GM18909 (cell line): ENCODE results near the gene COPE.

Experiments
- ATAC-seq: cut with Tn5 transposase; IDR thresholded peaks from one replicate; pipeline ENCODE4 v1.9.1; 2021; ENCODE audit warnings: mild to moderate bottlenecking; ENCODE audit not compliant: unreplicated experiment, poor library complexity

COPE gene

DNA sequence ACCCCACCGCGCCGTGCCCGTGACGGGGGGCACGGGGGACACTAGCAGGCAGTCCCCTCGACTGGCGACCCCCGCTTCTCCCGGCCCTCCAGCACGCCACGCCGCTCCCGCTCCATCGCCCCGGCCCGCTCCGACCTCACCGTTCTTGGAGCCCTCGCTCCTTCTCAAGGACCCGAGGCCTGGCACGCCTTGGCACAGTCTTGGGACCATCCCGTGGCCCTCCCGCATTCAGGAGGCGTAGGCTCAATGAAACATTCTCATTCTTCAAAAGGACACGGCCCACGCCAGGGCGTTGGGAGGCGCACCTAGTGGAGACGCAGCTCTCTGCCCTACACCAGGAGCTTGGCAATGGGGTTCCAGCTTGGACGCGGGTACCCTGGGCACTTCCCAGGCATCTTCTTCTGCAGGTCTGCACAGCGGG is 22.8 kb downstream of the COPE start:
- no peak for ATAC-seq

GRCh38 chr19:18895824-18896341 is 23.3 kb downstream of the COPE start, which contains the start of gene CERS1:
Gene CERS1 (minus strand): TSS chr19:18896158. CDS start chr19:18896072, 86 bp downstream.
- no peak for ATAC-seq

GRCh38 chr19:18895038-18895823 is 24.0 kb downstream of the COPE start:
- no peak for ATAC-seq

DNA sequence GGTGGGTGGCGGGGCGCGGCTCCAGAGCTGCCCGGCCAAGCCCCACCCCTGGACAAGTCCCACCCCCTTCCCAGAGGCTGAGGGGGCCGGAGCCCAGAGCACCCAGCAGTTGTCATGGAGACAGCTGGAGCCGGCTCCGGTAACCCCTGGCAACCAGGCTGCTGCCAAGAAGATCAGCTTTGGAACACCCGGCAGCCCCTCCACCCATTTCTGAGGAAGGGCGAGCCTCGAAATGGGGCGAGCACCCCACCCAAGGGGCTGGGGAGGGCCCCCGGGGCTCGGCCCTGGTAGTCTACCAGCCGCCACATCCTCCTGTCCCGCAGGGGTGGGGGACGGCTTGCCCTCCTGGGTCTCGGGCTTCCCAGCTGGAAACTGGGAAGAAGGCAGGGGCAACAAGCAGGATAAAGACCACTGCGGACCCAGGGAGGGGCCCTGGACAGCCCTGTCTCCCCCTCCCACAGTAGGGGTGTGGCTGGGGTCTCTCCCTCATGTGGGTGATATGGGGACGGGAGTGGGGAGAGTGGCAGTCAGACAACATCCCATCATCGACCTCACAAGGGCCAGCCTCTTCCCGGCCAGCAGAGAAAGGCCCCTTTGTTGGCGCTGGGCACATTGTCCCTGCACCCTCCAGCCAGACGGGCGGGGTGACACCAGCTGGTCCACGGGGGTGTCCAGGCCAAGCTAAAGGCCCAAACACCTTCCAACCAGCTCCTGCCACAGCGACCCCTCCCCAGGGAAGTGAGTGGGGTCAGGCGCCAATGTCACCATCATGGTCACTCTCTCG is 24.7 kb downstream of the COPE start:
- no peak for ATAC-seq

GRCh38 chr19:18893587-18894253 is 25.5 kb downstream of the COPE start:
- ATAC-seq: no peak

DNA sequence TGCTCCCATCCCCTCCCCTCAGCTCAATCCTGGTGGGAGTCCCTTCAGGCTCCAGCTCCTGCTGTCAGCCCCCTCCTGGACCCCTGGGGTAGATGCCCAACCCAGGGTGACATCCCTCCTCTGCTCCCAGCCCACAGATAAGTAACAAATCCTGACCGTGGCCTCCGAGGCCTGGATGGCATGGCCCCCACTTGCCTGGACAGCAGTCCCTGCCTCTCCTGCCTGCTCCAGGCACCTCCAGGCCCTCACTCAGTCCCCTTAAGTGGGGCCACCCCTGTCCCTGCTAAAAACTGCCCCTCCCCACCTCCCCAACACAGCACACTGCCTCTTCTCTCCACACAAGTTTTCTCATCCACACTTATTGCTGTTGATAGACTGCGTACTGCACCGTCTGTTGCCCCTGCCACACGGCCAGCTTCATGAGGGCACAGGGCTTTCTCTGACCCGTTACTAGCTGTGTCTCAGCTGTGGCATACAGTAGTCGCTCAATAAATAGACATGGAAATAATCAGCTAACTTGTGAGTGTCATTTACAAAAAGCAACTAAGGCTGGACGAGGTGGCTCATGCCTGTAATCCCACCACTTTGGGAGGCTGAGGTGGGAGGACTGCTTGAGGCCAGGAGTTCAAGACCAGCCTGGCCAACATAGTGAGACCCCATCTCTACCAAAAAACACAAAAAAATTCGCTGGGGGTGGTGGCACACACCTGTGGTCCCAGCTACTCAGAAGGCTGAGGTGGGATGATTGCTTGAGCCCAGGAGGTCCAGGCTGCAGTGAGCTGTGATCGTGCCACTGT is 29.0 kb downstream of the COPE start:
- no peak for ATAC-seq

DNA sequence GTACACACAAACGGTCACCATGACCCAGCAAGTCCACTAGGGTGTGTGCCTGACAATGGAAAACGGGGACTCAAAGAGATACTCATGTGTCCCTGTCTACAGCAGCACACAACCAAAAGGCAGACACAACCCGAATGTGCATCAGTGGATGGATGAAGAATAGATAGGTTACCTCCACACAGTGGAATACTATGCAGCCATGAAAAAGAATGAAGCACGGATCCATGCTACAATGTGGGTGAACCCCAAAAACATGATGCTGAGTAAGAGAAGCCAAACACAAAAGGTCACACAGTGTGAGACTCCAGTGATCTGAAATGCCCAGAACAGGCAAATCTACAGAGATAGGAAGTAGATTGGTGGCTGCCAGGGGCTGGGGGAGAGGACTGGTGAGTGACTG is 32.2 kb downstream of the COPE start:
- ATAC-seq: no peak

DNA sequence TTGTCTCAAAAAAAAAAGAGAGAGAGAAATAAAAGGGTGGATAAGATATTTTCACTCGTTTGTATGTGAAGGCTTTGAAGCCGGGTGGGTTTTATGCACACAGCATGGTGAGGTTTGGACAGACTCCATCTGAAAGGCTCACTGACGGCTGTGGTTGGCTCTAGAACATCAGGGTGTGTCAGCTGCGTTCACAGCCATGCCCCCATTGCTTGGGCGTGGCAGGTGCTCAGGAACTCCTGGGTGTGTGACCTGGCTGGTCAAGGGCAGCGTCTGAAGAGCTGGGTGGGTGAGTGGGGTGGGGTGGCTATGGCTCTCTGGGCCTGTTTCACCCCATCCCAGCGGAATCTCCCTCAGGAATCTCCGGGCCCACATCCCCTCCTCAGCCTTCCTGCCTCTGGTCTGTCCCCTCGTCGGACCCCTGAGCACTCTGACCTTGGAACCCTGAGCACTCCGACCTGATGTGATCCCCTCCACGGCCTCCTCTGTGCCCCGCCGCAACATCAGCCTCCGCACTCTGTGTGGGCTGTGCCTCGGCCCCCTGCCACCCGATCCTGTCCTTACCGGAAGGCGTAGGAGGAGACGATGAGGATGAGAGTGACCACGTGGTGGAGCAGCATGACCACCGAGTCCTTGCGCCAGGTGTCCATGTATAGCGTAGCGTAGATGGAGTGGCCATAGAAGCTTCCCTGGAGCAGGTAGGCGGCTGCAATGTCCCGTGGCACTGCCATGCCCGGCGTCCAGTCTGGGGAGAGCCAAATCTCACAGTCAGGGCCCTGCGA is 35.5 kb downstream of the COPE start:
- no peak for ATAC-seq

GRCh38 chr19:18881491-18881890 is 37.7 kb downstream of the COPE start:
- no peak for ATAC-seq

DNA sequence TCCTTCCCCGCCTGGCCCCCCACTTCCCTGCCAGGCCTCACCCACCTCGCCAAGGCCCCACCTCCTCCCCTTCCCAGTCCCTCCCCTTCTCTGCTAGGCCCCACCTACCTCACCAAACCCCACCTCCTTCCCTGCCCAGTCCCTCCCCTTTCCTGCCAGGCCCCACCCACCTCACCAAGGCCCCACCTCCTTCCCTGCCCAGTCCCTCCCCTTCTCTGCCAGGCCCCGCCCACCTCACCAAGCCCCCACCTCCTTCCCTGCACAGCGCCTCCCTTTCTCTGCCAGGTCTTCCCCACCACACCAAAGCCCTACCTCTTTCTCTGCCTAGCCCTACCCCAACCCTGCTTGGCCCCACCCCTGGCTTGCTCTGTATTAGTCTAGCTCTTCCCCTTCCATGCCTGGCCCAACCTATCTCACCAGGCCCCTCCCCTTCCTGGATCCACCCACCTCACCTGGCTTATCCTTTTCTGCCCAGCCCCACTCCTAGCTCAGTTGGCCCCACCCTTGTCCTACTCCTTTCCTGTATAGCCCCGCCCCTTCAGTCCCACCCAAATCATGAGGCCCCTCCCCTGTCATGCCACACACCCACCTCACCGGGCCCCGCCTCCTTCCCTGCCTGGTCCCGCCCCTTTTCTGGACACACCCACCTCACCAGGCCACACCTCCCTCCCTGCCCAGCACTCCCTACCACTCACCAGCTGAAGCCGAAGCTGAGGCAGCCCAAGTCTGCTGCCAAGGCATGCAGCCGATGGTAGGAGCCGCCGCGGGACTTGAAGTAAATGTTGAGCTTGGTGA is 39.4 kb downstream of the COPE start:
- no peak for ATAC-seq

DNA sequence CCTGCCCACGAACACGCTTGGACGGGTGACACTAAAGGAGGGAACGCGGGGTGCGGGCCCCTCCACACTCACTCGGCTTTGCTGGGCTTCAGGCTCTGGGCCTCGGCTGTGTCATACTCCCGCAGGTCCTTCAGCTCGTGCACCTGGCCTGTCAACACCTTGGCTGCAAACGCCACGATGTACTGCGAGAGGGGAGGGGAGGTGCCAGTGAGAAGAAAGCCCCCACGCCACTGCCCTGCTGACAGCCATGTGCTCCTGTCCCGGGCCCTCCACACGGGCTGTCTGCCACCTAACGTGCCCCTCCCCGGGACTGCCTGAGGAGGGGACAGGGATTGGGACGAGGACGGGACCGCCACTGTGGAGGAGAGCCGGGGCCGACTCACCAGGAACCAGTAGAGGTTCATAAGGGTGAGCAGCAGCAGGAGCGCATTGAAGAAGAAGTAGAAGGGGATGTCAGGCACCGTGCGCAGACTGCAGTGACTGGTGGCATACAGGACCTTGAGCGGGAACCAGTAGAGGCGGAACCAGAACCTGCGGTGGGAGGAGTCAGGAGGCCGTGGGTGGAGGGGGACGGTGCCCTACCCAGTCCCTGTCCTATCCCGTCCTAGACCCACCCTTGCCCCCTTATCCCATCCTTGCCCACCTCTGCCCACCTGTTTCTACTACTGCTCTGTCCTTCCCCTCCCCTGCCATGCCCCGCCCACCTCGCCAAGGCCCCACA is 40.2 kb downstream of the COPE start:
- no peak for ATAC-seq

DNA sequence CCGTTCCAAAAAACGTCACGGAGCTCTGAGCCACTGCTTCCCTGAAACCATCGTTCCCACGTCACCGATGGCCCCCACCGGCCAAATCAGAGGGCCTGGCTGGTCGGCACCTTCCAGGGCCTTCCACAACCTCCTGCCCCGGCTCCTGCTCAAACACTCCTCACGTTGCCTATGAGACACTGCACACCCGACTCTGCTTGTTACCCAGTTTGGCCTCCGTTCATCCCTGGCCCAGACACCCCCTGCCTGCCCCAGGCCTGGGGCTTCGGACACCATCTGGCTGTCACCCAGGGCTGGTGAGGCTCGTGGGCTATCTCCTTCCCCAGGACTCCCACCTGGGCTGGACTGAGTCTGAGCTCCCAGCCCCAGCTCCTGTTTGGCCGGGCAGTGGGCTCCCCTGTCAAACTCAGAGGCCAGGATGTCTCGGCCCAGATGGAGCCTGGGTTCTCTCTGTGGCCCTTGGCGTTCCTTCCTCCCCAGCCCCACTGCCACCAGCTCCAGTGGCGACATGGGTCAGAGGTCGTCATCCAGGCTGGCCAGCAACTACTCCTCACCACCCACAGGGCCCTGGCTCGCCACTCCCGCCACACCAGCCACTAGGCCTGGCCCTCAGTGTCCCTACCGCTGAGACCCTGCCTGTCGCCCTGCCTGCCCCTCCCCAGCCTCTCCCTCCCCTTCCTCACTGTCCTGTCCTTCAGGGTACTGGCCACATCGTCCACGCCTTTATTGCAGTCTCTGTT is 41.0 kb downstream of the COPE start:
- ATAC-seq: no peak

DNA sequence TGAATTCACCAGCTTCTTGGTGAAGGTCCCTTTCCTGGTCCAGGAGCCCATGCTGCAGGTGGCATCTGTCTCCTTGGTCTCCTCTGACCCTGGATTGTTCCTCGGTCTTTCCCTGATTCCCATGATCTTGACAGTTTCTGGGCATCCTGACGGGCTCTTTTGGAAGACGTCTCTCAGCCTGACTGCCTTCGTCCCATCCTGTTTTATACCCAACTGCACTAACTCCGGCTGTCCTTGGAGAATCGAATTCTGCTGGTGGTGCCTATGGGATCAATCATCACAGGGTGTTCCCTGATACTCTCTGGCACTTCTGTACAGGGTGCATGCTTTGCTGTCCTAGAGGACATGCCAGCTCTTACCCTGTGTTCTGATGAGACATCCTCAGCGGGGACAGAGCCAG is 42.3 kb downstream of the COPE start:
- no peak for ATAC-seq

- no peak for ATAC-seq
These were observed 43.5 kb downstream of the COPE start for GRCh38 chr19:18875726-18876125.

GRCh38 chr19:18871543-18871942 is 47.6 kb downstream of the COPE start:
- no peak for ATAC-seq

DNA sequence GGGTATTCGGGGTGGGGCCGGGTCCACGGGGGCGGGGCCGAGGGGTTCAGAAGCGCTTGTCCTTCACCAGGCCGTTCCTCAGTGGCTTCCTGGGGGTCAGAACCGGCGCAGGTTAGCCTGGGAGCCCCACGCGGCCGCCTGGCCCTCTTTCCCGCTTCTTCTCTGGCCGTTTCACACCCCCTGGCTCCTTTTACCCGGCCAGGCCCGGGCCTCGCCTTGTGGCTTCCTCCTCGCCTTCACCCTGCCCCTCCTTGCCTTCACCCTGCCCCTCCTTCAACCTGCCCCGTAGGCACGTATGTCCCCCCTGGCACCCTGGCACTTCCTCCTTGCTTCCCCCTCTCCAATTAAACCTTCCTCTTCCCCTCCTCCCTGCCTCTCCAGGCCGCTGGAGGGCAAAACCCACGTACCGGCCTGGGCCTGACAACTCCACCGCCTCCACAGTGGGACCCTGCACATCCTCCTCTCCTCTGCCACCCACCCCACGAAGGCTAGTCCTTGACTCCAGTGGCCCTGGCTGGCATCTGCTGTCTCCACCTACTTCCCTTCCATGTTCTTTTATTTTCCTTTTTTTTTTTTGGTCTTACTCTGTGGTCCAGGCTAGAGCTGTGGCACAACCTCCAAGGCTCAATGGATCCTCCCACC is 48.5 kb downstream of the COPE start:
- no peak for ATAC-seq
